Fibroblast of the conjunctiva (primary cell): ENCODE data around the gene PSG7.
"Not testable (repeated sequence)": the region's sequence is repeated elsewhere in the genome, so short reads cannot be mapped to it uniquely, and the experiment has no call there.

Experiments
- DNase-seq: peaks from one replicate; pipeline ENCODE4 v3.0.0-alpha.2; 2010; ENCODE audit warnings: low read depth

Gene PSG7

GRCh38 chr19:42937107-42937506 is at the start of gene PSG7:
Gene PSG7, minus strand, starts transcription at chr19:42937207. Its CDS starts 131 bp downstream, at chr19:42937076.
- not testable (repeated sequence) for DNase-seq

GRCh38 chr19:42985588-42985987 is 48.6 kb upstream of the PSG7 start:
- DNase-seq: peak; percentile 13

GRCh38 chr19:42982111-42982510 is 45.1 kb upstream of the PSG7 start:
- not testable (repeated sequence) for DNase-seq

- DNase-seq: not testable (repeated sequence)
Measured at GRCh38 chr19:42971451-42971850, 34.4 kb upstream of the PSG7 start.

GRCh38 chr19:42965176-42965575 is 28.2 kb upstream of the PSG7 start:
- DNase-seq: no peak

GRCh38 chr19:42961119-42961518 is 24.1 kb upstream of the PSG7 start:
- no peak for DNase-seq

- DNase-seq: not testable (repeated sequence)
Measured at GRCh38 chr19:42952126-42952525, 15.1 kb upstream of the PSG7 start.

- DNase-seq: not testable (repeated sequence)
Measured at GRCh38 chr19:42951476-42951875, 14.5 kb upstream of the PSG7 start.

GRCh38 chr19:42942187-42942789 is 5.3 kb upstream of the PSG7 start:
- no peak for DNase-seq

GRCh38 chr19:42934726-42935125 is 2.3 kb downstream of the PSG7 start:
- not testable (repeated sequence) for DNase-seq

GRCh38 chr19:42934183-42934582 is 2.8 kb downstream of the PSG7 start:
- not testable (repeated sequence) for DNase-seq

GRCh38 chr19:42933412-42933811 is 3.6 kb downstream of the PSG7 start:
- not testable (repeated sequence) for DNase-seq

- peak; percentile 52 for DNase-seq
Measured at GRCh38 chr19:42932485-42933101, 4.4 kb downstream of the PSG7 start.

- peak; percentile 28 for DNase-seq
Measured at GRCh38 chr19:42930214-42930613, 6.8 kb downstream of the PSG7 start.

GRCh38 chr19:42928896-42929295 is 8.1 kb downstream of the PSG7 start:
- no peak for DNase-seq

GRCh38 chr19:42926781-42927180 is 10.2 kb downstream of the PSG7 start:
- DNase-seq: no peak

GRCh38 chr19:42923106-42923505 is 13.9 kb downstream of the PSG7 start:
- peak; percentile 40 for DNase-seq

GRCh38 chr19:42920971-42921370 is 16.0 kb downstream of the PSG7 start:
- not testable (repeated sequence) for DNase-seq

GRCh38 chr19:42919757-42920079 is 17.3 kb downstream of the PSG7 start:
- DNase-seq: no peak

GRCh38 chr19:42919070-42919756 is 17.8 kb downstream of the PSG7 start:
- DNase-seq: not testable (repeated sequence)

- DNase-seq: not testable (repeated sequence)
Measured at GRCh38 chr19:42918377-42919069, 18.5 kb downstream of the PSG7 start.

- DNase-seq: not testable (repeated sequence)
Measured at GRCh38 chr19:42917634-42918033, 19.4 kb downstream of the PSG7 start, which contains the start of gene PSG6. Gene PSG6, minus strand, starts transcription at chr19:42917894. Its CDS starts 102 bp downstream, at chr19:42917792.

GRCh38 chr19:42916931-42917330 is 20.1 kb downstream of the PSG7 start:
- not testable (repeated sequence) for DNase-seq
